B cell (primary cell): ENCODE data around the gene CYGB. TPM values are rescaled to one million over a fixed set of nuclear protein-coding genes. Genes with fewer than 3 reads are reported as not detected.

Experiments
- ATAC-seq: fragments of 200-7000 bp; cut with Tn5 transposase; one replicate; pipeline ENCODE4 v1.10.0; 2021; ENCODE audit warnings: low read depth, mild to moderate bottlenecking, moderate number of reproducible peaks, moderate library complexity
- CTCF ChIA-PET: fragments of 350-600 bp; sonication (Branson Sonifier 250); formaldehyde crosslinking; loops from one replicate; lab custom pipeline; 2021; ENCODE audit warnings: antibody characterized with exemption, inconsistent platforms; lab: Charles Lee
- POLR2A ChIA-PET: fragments of 350-600 bp; sonication (Branson Sonifier 250); formaldehyde crosslinking; loops from one replicate; lab custom pipeline; 2021; ENCODE audit warnings: antibody characterized with exemption; lab: Charles Lee
- DNase-seq: peaks from one replicate; pipeline ENCODE4 v3.0.0; 2013
- H2AFZ ChIP-seq: 2 replicates; pipeline ENCODE4 v1.6.1; 2012; ENCODE audit warnings: mild to moderate bottlenecking, low read depth, low read length; ENCODE audit not compliant: insufficient read depth, poor library complexity, severe bottlenecking
- H3K27ac ChIP-seq, 2 donors: 1 replicate in 1 of 2; 2 replicates in 1 of 2; pipeline ENCODE4 v1.5.1; 2012 to 2013; ENCODE audit warnings: low read length in 2 of 2, mild to moderate bottlenecking in 2 of 2, moderate library complexity in 1 of 2
- H3K27me3 ChIP-seq, 4 experiments: fragments of 200-600 bp in 1 of 4; sonication (generic) in 1 of 4; replicated peaks in 1 of 4; 1 replicate in 2 of 4; 2 replicates in 2 of 4; pipeline versions ENCODE4 v1.6.1 to v1.7.0; 2013 to 2016; ENCODE audit warnings: low read length in 3 of 4, mild to moderate bottlenecking in 2 of 4, mixed read lengths in 1 of 4, moderate library complexity in 1 of 4; ENCODE audit not compliant: insufficient read depth in 4 of 4, control insufficient read depth in 3 of 4; ENCODE audit errors: control extremely low read depth in 1 of 4
- H3K36me3 ChIP-seq, 2 experiments: replicated peaks in 1 of 2; 1 replicate in 1 of 2; 2 replicates in 1 of 2; pipeline versions ENCODE4 v1.6.1 to v1.7.1; 2013; ENCODE audit warnings: low read length in 1 of 2; ENCODE audit not compliant: insufficient read depth in 2 of 2, control insufficient read depth in 1 of 2; ENCODE audit errors: control extremely low read depth in 1 of 2, extremely low read depth in 1 of 2
- H3K4me1 ChIP-seq, 2 donors: fragments of 200-600 bp in 1 of 2; sonication (generic) in 1 of 2; 1 replicate in 1 of 2; 2 replicates in 1 of 2; pipeline versions ENCODE4 v1.5.1 to v1.6.1; 2013 to 2017; ENCODE audit warnings: low read length in 2 of 2; ENCODE audit not compliant: control insufficient read depth in 2 of 2, insufficient read depth in 2 of 2
- H3K4me2 ChIP-seq: replicated peaks from 2 replicates; pipeline ENCODE3; 2012; ENCODE audit warnings: mild to moderate bottlenecking, low read depth, low read length; ENCODE audit not compliant: poor library complexity, severe bottlenecking
- H3K4me3 ChIP-seq, 5 experiments: fragments of 200-600 bp in 1 of 5; sonication (generic) in 1 of 5; 1 replicate in 3 of 5; 2 replicates in 2 of 5; pipeline versions ENCODE4 v1.5.1 to v1.7.0; 2011 to 2016; ENCODE audit warnings: low read length in 4 of 5, mild to moderate bottlenecking in 4 of 5, low read depth in 2 of 5, control low read depth in 1 of 5, moderate library complexity in 1 of 5; ENCODE audit not compliant: insufficient read depth in 1 of 5; ENCODE audit errors: control extremely low read depth in 1 of 5, extremely low read depth in 1 of 5
- H3K79me2 ChIP-seq: fragments of 200-600 bp; sonication (generic); one replicate; pipeline ENCODE4 v1.6.0; 2016; ENCODE audit warnings: low read length; ENCODE audit not compliant: control insufficient read depth, insufficient read depth
- H3K9ac ChIP-seq: fragments of 200-600 bp; sonication (generic); 2 replicates; pipeline ENCODE4 v1.6.1; 2017; ENCODE audit warnings: mild to moderate bottlenecking, low read length, moderate library complexity
- H3K9me3 ChIP-seq, 3 donors: one replicate each; pipeline versions ENCODE4 v1.6.1 to v1.7.1; 2013; ENCODE audit warnings: low read length in 2 of 3; ENCODE audit not compliant: control insufficient read depth in 2 of 3, insufficient read depth in 1 of 3; ENCODE audit errors: control extremely low read depth in 1 of 3
- H4K20me1 ChIP-seq: 2 replicates; pipeline ENCODE4 v1.6.0; 2012; ENCODE audit warnings: mild to moderate bottlenecking, low read length; ENCODE audit not compliant: insufficient read depth, control insufficient read depth, poor library complexity, severe bottlenecking
- H3K27ac Mint-ChIP-seq: one replicate; pipeline ENCODE4 v1.8.0; 2021; ENCODE audit warnings: mixed read lengths
- H3K27me3 Mint-ChIP-seq: one replicate; pipeline ENCODE4 v1.8.0; 2021; ENCODE audit warnings: mixed read lengths
- H3K4me1 Mint-ChIP-seq: one replicate; pipeline ENCODE4 v1.8.0; 2021; ENCODE audit warnings: mixed read lengths
- H3K4me3 Mint-ChIP-seq: one replicate; pipeline ENCODE4 v1.8.0; 2021; ENCODE audit warnings: mixed read lengths
- H3K9me3 Mint-ChIP-seq: one replicate; pipeline ENCODE4 v1.8.0; 2022; ENCODE audit warnings: mixed read lengths; ENCODE audit not compliant: insufficient read depth
- EZH2 ChIP-seq: IDR thresholded peaks from 2 replicates; pipeline ENCODE4 v1.6.1; 2012; ENCODE audit warnings: borderline replicate concordance, low read depth, mild to moderate bottlenecking, moderate library complexity, low read length; ENCODE audit not compliant: insufficient read depth, poor library complexity, severe bottlenecking
- WGBS: methylation state at CpG from one replicate; pipeline ENCODE4 v1.1.5; 2013; ENCODE audit warnings: missing lambda C conversion rate; ENCODE audit not compliant: insufficient coverage; 5-methylcytosine and 5-hydroxymethylcytosine counted together
- intact Hi-C: fragments of 100-400 bp; cut with micrococcal nuclease; formaldehyde crosslinking; loops from one replicate; pipeline ENCODE4 v1.10.0; 2022
- polyA plus RNA-seq: library from polyadenylated mRNA; depleted of rRNA; stranded (reverse); fragments of >200 nt; gene quantifications from 2 replicates; pipeline ENCODE4 v1.2.3, GENCODE V29; 2012
- total RNA-seq, 2 donors: library from RNA; stranded (reverse); fragments of 120-200 nt in 1 of 2; gene quantifications; 1 replicate in 1 of 2; 2 replicates in 1 of 2; pipeline versions ENCODE4 v1.2.3 to v1.2.4, GENCODE V29; 2013 to 2022
- TF ChIP-seq, protein P1 (sequence below): fragments of 200-600 bp; IDR thresholded peaks from one replicate; pipeline ENCODE4 v1.8.0; 2022; ENCODE audit warnings: antibody characterized with exemption, mild to moderate bottlenecking

Gene CYGB
- total and polyA plus RNA-seq, 2 donors (not counting 1 experiment from before 2014, with no cell fraction given): 0.42 to 2.7 TPM

DNA sequence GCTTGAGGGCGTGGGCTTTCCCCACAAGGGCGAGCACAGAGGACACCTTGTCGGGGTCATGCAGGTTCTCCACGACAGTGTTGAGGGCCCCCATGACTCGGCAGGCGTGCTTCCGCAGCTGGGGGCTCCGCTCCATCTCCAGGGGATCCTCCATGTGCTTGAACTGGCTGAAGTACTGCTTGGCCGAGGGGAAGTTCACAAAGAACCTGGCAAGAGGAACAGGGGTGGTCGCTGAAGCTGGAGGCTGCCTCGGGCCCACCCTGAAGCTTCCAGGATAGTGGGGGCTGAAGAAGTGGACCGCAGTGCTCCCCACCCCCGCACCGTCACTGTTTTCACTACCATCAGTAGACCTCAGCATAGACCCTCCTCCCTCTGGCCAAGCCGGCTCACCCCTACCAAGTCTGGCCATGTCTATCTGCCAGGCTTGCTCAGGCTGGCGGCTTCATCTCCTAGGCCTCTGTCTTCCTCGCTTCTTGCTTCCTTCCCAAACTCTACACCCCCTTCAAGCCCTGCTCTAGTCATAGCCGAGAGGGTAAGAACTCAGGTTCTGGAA is 5.9 kb downstream of the CYGB start:
- Histone ChIP-seq H3K27me3 (peaks cover 0 to 6% (median under 1%) of the 10 kb centered on the region in 4 experiments), H3K9me3 (no peaks in the 10 kb centered on the region), H3K79me2 (peaks cover 58% of the 10 kb centered on the region), H3K36me3 (no peaks in the 10 kb centered on the region), H4K20me1 (peaks cover 2% of the 10 kb centered on the region), H3K4me1 (peaks cover 42 to 50% of the 10 kb centered on the region in 2 donors), H3K4me2 (peak overlapping the region; percentile 14), H2AFZ (no peak overlapping the region), H3K9ac (no peak overlapping the region), H3K27ac (no peak overlapping the region), H3K4me3 (no peak overlapping the region)
- H3K27me3 Mint-ChIP-seq: no peaks in the 10 kb centered on the region
- ChIA-PET POLR2A (no interaction called here), CTCF (interaction anchor here (0.9 to 5.2 kb wide), 2 partner anchors 15 to 42 kb away, joined by 4 to 52 read pairs; no protein-coding TSS in a partner anchor)
- no peaks in the 10 kb centered on the region for H3K9me3 Mint-ChIP-seq
- WGBS: 70% methylated on average over 12 of the region's 18 CpGs
- ATAC-seq (no peak), DNase-seq (no peak)
- H3K27ac Mint-ChIP-seq: peak overlapping the region; percentile 87
- H3K4me3 Mint-ChIP-seq: peak overlapping the region; percentile 53
- peaks cover 48% of the 10 kb centered on the region for H3K4me1 Mint-ChIP-seq
- intact Hi-C loops: no loop called here
- TF ChIP-seq, protein P1, sequence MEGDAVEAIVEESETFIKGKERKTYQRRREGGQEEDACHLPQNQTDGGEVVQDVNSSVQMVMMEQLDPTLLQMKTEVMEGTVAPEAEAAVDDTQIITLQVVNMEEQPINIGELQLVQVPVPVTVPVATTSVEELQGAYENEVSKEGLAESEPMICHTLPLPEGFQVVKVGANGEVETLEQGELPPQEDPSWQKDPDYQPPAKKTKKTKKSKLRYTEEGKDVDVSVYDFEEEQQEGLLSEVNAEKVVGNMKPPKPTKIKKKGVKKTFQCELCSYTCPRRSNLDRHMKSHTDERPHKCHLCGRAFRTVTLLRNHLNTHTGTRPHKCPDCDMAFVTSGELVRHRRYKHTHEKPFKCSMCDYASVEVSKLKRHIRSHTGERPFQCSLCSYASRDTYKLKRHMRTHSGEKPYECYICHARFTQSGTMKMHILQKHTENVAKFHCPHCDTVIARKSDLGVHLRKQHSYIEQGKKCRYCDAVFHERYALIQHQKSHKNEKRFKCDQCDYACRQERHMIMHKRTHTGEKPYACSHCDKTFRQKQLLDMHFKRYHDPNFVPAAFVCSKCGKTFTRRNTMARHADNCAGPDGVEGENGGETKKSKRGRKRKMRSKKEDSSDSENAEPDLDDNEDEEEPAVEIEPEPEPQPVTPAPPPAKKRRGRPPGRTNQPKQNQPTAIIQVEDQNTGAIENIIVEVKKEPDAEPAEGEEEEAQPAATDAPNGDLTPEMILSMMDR: no peak
- no peak for TF ChIP-seq EZH2

DNA sequence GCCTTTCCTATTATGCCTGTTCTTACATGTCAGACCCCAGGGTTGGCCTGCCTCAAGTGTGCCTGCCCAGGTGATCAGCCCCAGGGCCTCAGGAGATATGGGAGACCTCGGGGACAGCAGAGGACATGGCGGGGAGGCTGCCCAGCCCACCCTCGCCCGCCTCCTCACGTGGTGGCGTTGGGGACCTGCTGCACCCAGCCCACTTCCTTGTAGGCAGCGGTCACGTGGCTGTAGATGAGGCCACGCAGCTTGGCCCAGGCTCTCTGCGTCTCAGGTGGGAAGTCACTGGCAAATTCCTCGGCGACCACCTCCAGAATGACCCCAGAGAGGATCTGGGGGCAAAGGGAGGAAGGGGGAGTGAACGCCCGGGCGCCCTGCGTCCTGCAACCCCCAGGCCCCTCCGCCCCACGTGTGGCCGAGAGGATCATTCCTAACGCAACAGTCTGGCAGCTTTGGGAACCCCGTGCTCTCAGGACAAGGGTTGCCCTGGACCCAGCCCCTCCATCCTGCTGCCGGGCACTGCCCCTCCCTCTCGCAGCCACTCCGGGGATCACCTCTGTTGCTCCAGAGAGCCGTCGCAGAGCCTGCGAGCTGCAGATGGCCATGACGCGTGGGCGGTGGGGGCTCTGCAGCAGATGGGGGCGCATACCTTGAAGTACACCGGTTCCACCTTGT is 6.6 kb downstream of the CYGB start:
- Histone ChIP-seq H3K27ac (peak overlapping the region; percentile 97 to 99), H3K9ac (no peak overlapping the region), H3K4me3 (no peak overlapping the region), H3K79me2 (peaks cover 52% of the 10 kb centered on the region), H3K36me3 (no peaks in the 10 kb centered on the region), H3K4me2 (peak overlapping the region; percentile 98), H3K27me3 (peaks cover 0 to under 1% (median 0%) of the 10 kb centered on the region in 4 experiments), H3K9me3 (no peaks in the 10 kb centered on the region), H3K4me1 (peaks cover 42 to 50% of the 10 kb centered on the region in 2 donors), H4K20me1 (no peaks in the 10 kb centered on the region), H2AFZ (no peak overlapping the region)
- POLR2A ChIA-PET: no interaction called here
- WGBS: 74% methylated on average over 27 of the region's 32 CpGs
- TF ChIP-seq EZH2: no peak
- TF ChIP-seq, protein P1: no peak
- Mint-ChIP-seq H3K27me3 (no peaks in the 10 kb centered on the region), H3K4me1 (peaks cover 48% of the 10 kb centered on the region), H3K27ac (peak overlapping the region; percentile 89), H3K4me3 (peak overlapping the region; percentile 67), H3K9me3 (no peaks in the 10 kb centered on the region)
- ATAC-seq (no peak), DNase-seq (no peak)
- CTCF ChIA-PET: interaction anchor here (0.9 to 5.2 kb wide), 2 partner anchors 15 to 42 kb away, joined by 4 to 52 read pairs; no protein-coding TSS in a partner anchor
- intact Hi-C loops: no loop called here
